Testis (tissue), 2 donors: ENCODE data around the gene CMPK2.

ENCODE experiments used
- CTCF ChIP-seq, 3 experiments: fragments of 450-650 bp in 2 of 3; fragments of 200-600 bp in 1 of 3; sonication (generic) in 1 of 3; IDR thresholded peaks; one replicate each; pipeline ENCODE4 v1.5.1; 2016 to 2019; ENCODE audit warnings: antibody characterized with exemption in 3 of 3, mild to moderate bottlenecking in 2 of 3, moderate library complexity in 1 of 3
- POLR2A ChIP-seq: fragments of 450-650 bp; IDR thresholded peaks from one replicate; pipeline ENCODE4 v1.6.1; 2017; ENCODE audit warnings: antibody characterized with exemption, mild to moderate bottlenecking, moderate library complexity

DNA sequence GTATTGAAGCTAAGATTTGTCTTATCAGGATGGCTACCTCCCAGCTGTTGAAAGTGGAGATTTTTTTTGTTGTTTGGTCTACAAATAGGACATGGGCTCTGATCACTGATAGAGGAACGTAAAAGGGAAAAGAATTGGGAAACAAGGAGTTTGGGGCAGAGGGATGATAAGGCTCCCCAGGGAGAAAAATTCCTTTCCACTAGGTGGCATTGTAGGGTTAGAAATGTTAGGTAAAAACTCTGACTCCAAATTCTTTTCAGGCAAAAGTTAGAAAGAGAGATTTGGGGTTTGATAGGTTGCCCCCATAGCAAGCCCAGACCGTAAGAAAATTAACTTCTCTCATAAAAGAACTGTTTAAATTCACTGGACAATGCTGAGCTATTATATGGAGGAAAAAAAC, 19.8 kb downstream of the CMPK2 start:
- TF ChIP-seq CTCF (IDR thresholded peaks at IDR 0.05) (no peak), POLR2A (no peak)
